Activated T-cell treated with anti-CD3 and anti-CD28 coated beads for 1 hour (primary cell): ENCODE measurements around the gene ZHX3.

Source experiments
- DNase-seq: peaks from one replicate; pipeline ENCODE4 v3.0.0-alpha.2; 2020; ENCODE audit warnings: low read depth

Gene ZHX3

GRCh38 chr20:41185013-41185757 is 132.3 kb downstream of the ZHX3 start:
- DNase-seq: no peak

- no peak for DNase-seq
These were observed 133.7 kb downstream of the ZHX3 start for GRCh38 chr20:41183831-41184230.

- DNase-seq: no peak
These were observed 134.1 kb downstream of the ZHX3 start for GRCh38 chr20:41183391-41183790.

GRCh38 chr20:41182296-41183212 is 135.0 kb downstream of the ZHX3 start:
- DNase-seq: no peak

GRCh38 chr20:41181567-41181966 is 136.0 kb downstream of the ZHX3 start:
- no peak for DNase-seq

GRCh38 chr20:41180599-41181333 is 136.8 kb downstream of the ZHX3 start:
- DNase-seq: no peak

- no peak for DNase-seq
These were observed 137.6 kb downstream of the ZHX3 start for GRCh38 chr20:41179961-41180360.

- DNase-seq: no peak
These were observed 138.6 kb downstream of the ZHX3 start for GRCh38 chr20:41178904-41179432.

- DNase-seq: no peak
These were observed 139.0 kb downstream of the ZHX3 start for GRCh38 chr20:41178495-41178894.

GRCh38 chr20:41177636-41178035 is 139.9 kb downstream of the ZHX3 start:
- DNase-seq: no peak

GRCh38 chr20:41176711-41177552 is 140.6 kb downstream of the ZHX3 start:
- no peak for DNase-seq

GRCh38 chr20:41175727-41176330 is 141.7 kb downstream of the ZHX3 start:
- DNase-seq: no peak

GRCh38 chr20:41175201-41175651 is 142.3 kb downstream of the ZHX3 start:
- DNase-seq: no peak

GRCh38 chr20:41174782-41175181 is 142.7 kb downstream of the ZHX3 start:
- no peak for DNase-seq

- no peak for DNase-seq
These were observed 143.2 kb downstream of the ZHX3 start for GRCh38 chr20:41174373-41174772.

- no peak for DNase-seq
These were observed 143.7 kb downstream of the ZHX3 start for GRCh38 chr20:41173791-41174341.

GRCh38 chr20:41173161-41173721 is 144.3 kb downstream of the ZHX3 start:
- DNase-seq: peak; percentile 65

GRCh38 chr20:41172296-41173140 is 145.0 kb downstream of the ZHX3 start:
- no peak for DNase-seq

- no peak for DNase-seq
These were observed 145.7 kb downstream of the ZHX3 start for GRCh38 chr20:41171736-41172295.
